Skeletal muscle tissue (tissue), 4 donors: ENCODE results near the gene RARB. TPM values are rescaled to one million over a fixed set of nuclear protein-coding genes. Genes with fewer than 3 reads are reported as not detected.

Experiments used
- H3K27ac ChIP-seq: one replicate; pipeline ENCODE4 v1.7.0; 2013; ENCODE audit warnings: mild to moderate bottlenecking, low read depth, low read length, inconsistent platforms
- H3K27me3 ChIP-seq, 3 donors: one replicate each; pipeline ENCODE4 v1.7.0; 2013; ENCODE audit warnings: low read length in 3 of 3; ENCODE audit not compliant: control insufficient read depth in 3 of 3, insufficient read depth in 3 of 3
- H3K36me3 ChIP-seq, 3 donors: one replicate each; pipeline ENCODE4 v1.7.0; 2013; ENCODE audit warnings: low read length in 3 of 3; ENCODE audit not compliant: control insufficient read depth in 3 of 3, insufficient read depth in 3 of 3
- H3K4me1 ChIP-seq, 3 donors: one replicate each; pipeline ENCODE4 v1.7.0; 2013; ENCODE audit warnings: low read length in 3 of 3, mild to moderate bottlenecking in 3 of 3; ENCODE audit not compliant: control insufficient read depth in 3 of 3, insufficient read depth in 3 of 3
- H3K4me3 ChIP-seq, 3 donors: one replicate each; pipeline ENCODE4 v1.7.0; 2013; ENCODE audit warnings: low read length in 3 of 3
- H3K9ac ChIP-seq, 3 donors: one replicate each; pipeline ENCODE4 v1.7.0; 2013; ENCODE audit warnings: low read length in 3 of 3, mild to moderate bottlenecking in 3 of 3, moderate library complexity in 2 of 3, low read depth in 1 of 3
- H3K9me3 ChIP-seq, 3 donors: one replicate each; pipeline ENCODE4 v1.7.0; 2013; ENCODE audit warnings: low read length in 3 of 3; ENCODE audit not compliant: control insufficient read depth in 3 of 3
- total RNA-seq: library from RNA; depleted of rRNA; stranded (reverse); fragments of >200 nt; gene quantifications from one replicate; pipeline ENCODE4 v1.2.3, GENCODE V29; 2014
- donor health status: Osteomylitis.

Gene RARB
- total RNA-seq, 1 donor from 2014 or later, result 20.9 TPM

DNA sequence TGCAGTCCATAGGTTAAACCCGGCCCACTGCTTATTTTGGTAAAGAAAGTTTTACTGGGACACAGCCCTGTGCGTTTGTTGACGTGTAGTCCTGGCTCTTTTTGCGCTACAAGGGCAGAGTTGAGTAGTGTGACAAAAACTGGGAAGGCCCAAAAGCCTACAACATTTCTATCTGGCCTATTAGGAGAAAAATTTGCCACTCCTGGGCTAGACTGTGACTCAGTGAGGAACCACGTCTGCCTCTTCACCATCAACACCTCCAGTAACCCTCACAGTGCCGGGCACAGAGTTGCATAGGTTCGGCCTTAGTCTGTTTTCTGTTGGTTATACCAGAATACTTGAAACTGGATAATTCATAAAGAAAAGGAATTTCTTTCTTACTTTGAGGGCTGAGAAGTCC, 126.3 kb downstream of the RARB start:
- Histone ChIP-seq H3K36me3 (no peaks in the 10 kb centered on the region), H3K4me1 (peaks cover 13 to 19% (median 14%) of the 10 kb centered on the region in 3 donors), H3K9ac (no peak overlapping the region)

GRCh38 chr3:25555695-25556437, 127.8 kb downstream of the RARB start:
- Histone ChIP-seq H3K27me3 (no peaks in the 10 kb centered on the region), H3K27ac (peak overlapping the region; percentile 7), H3K36me3 (no peaks in the 10 kb centered on the region), H3K9me3 (no peaks in the 10 kb centered on the region), H3K4me3 (no peak overlapping the region), H3K4me1 (peaks cover 13 to 19% (median 14%) of the 10 kb centered on the region in 3 donors), H3K9ac (no peak overlapping the region)

More for the DNA sequence above, 126.3 kb downstream of the RARB start:
- Histone ChIP-seq H3K27ac (no peak overlapping the region), H3K9me3 (no peaks in the 10 kb centered on the region), H3K27me3 (no peaks in the 10 kb centered on the region), H3K4me3 (no peak overlapping the region)

DNA sequence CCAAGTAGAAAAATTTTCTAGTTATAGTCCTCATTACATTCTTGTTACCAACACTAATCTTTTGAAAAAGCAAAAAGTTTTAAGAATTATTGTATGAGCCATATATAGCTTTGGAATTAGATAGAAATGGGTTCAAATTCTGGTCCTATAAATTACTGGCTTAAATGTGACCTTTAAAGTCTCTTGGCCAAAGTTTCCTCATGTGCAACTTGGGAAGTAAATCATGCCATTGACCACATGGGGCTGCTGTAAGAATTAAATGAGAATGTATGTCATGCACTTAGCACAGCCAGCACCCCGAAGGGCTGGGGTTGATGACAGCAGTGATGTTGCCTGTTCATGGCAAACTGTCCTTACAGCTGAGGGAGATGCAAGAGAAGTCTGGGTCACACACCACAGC, 128.4 kb downstream of the RARB start:
- H3K9me3 ChIP-seq, result no peaks in the 10 kb centered on the region
- H3K4me1 ChIP-seq, result peaks cover 13 to 19% (median 14%) of the 10 kb centered on the region in 3 donors
- no peak overlapping the region for H3K4me3 ChIP-seq

GRCh38 chr3:25557694-25558093, 129.6 kb downstream of the RARB start:
- peaks cover 13 to 19% (median 14%) of the 10 kb centered on the region in 3 donors for H3K4me1 ChIP-seq
- H3K9ac ChIP-seq, result no peak overlapping the region

More for the DNA sequence above, 128.4 kb downstream of the RARB start:
- Histone ChIP-seq H3K9ac (no peak overlapping the region), H3K27ac (no peak overlapping the region), H3K36me3 (no peaks in the 10 kb centered on the region), H3K27me3 (no peaks in the 10 kb centered on the region)

GRCh38 chr3:25558121-25558520, 130.1 kb downstream of the RARB start:
- H3K27me3 ChIP-seq, result no peaks in the 10 kb centered on the region
- no peaks in the 10 kb centered on the region for H3K9me3 ChIP-seq
- no peak overlapping the region for H3K9ac ChIP-seq
- H3K36me3 ChIP-seq, result no peaks in the 10 kb centered on the region
- no peak overlapping the region for H3K4me3 ChIP-seq
- H3K27ac ChIP-seq, result no peak overlapping the region
- peaks cover 13 to 19% (median 14%) of the 10 kb centered on the region in 3 donors for H3K4me1 ChIP-seq

More at GRCh38 chr3:25557694-25558093, 129.6 kb downstream of the RARB start:
- Histone ChIP-seq H3K27ac (no peak overlapping the region), H3K36me3 (no peaks in the 10 kb centered on the region), H3K4me3 (no peak overlapping the region), H3K27me3 (no peaks in the 10 kb centered on the region), H3K9me3 (no peaks in the 10 kb centered on the region)

- Histone ChIP-seq H3K9me3 (no peaks in the 10 kb centered on the region), H3K27ac (no peak overlapping the region), H3K4me1 (peaks cover 13 to 19% (median 14%) of the 10 kb centered on the region in 3 donors), H3K36me3 (no peaks in the 10 kb centered on the region), H3K4me3 (no peak overlapping the region), H3K27me3 (no peaks in the 10 kb centered on the region), H3K9ac (no peak overlapping the region)
Observed at GRCh38 chr3:25558796-25559195, 130.7 kb downstream of the RARB start.

DNA sequence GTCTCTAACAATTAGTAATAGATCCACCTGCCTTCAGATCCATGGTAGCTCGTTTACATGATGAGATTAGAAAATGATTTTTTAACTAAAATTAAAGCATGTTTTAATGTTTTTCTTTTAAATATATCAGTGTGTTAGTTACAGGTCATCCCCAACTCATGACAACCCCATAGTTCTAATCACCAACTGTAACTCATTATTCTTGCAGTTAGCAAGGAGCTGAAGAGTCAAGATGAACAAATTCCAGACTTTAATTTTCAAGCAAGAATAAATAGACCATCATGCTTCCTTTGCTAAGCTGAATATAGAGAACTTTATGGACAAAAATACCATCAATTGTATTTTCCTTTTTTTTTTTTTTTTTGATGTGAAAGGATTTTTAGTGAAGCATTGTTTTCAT, 135.5 kb downstream of the RARB start:
- Histone ChIP-seq H3K4me3 (no peak overlapping the region), H3K9me3 (no peaks in the 10 kb centered on the region), H3K27ac (no peak overlapping the region), H3K9ac (no peak overlapping the region), H3K4me1 (peaks cover 0 to 4% (median 3%) of the 10 kb centered on the region in 3 donors), H3K27me3 (no peaks in the 10 kb centered on the region), H3K36me3 (no peaks in the 10 kb centered on the region)

DNA sequence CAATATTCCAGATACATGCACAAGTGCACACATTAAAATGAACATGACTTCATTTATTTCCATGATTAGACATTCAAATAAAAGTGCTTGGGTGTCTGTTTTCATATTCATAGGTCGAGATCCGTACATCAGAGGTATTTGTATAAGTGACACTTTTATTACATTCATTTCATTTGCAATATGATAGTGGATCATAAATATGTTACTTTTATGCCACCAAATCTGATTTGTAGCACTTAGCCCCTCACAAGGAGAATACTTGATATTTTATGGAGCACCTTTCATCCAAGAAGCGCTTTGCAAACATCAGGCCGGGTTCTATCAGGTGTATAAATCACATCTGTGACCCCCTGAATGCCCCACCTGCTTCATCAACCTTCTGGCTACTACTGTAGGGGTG, 136.0 kb downstream of the RARB start:
- H3K9me3 ChIP-seq, result no peaks in the 10 kb centered on the region
- H3K4me1 ChIP-seq, result peaks cover 3 to 6% (median 5%) of the 10 kb centered on the region in 3 donors
- H3K4me3 ChIP-seq, result no peak overlapping the region
- H3K9ac ChIP-seq, result no peak overlapping the region
- H3K36me3 ChIP-seq, result no peaks in the 10 kb centered on the region
- H3K27me3 ChIP-seq, result no peaks in the 10 kb centered on the region
- no peak overlapping the region for H3K27ac ChIP-seq

DNA sequence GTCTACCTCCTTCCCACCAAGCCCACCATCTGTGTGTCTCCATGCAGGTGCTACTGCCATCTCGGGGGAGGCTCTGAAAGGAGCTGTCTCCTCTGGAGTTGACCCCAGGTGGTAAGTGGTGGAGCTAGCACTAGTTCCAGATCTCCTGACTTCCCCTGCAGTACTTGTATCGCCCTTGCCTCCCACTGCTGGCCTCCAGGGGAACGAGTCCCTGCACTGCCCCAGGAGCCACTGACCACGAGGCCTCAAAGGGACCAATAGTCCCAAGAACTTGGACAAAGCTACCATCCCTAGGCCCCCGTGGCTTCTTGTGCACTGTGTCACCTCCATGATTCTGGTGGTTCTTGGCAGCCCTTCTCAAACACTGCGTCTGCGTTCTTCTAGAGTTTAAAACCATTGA, 137.7 kb downstream of the RARB start:
- Histone ChIP-seq H3K4me1 (peaks cover 5 to 8% (median 6%) of the 10 kb centered on the region in 3 donors), H3K27ac (no peak overlapping the region), H3K27me3 (no peaks in the 10 kb centered on the region), H3K36me3 (peaks cover 0 to 6% (median 0%) of the 10 kb centered on the region in 3 donors), H3K9me3 (no peaks in the 10 kb centered on the region), H3K4me3 (no peak overlapping the region), H3K9ac (no peak overlapping the region)

- Histone ChIP-seq H3K9ac (no peak overlapping the region), H3K36me3 (peaks cover 0 to 9% (median 0%) of the 10 kb centered on the region in 3 donors), H3K27me3 (no peaks in the 10 kb centered on the region), H3K27ac (no peak overlapping the region), H3K9me3 (no peaks in the 10 kb centered on the region), H3K4me1 (peaks cover 5 to 8% (median 6%) of the 10 kb centered on the region in 3 donors), H3K4me3 (no peak overlapping the region)
Observed at GRCh38 chr3:25566358-25566920, 138.4 kb downstream of the RARB start.
